EH (cell line): ENCODE data around the gene FOXK1.

Experiments
- DNase-seq: peaks from one replicate; pipeline ENCODE4 v3.0.0-alpha.2; 2015; ENCODE audit warnings: low read depth

FOXK1 gene

GRCh38 chr7:4745265-4745919, 63.3 kb downstream of the FOXK1 start:
- DNase-seq, result no peak

GRCh38 chr7:4745971-4746919, 64.2 kb downstream of the FOXK1 start:
- peak; percentile 79 for DNase-seq

GRCh38 chr7:4747013-4747412, 64.9 kb downstream of the FOXK1 start:
- no peak for DNase-seq

GRCh38 chr7:4747746-4748145, 65.7 kb downstream of the FOXK1 start:
- no peak for DNase-seq

GRCh38 chr7:4748231-4748681, 66.2 kb downstream of the FOXK1 start:
- no peak for DNase-seq

- no peak for DNase-seq
Observed at GRCh38 chr7:4749363-4749762, 67.3 kb downstream of the FOXK1 start.

- DNase-seq, result no peak
Observed at GRCh38 chr7:4749798-4750197, 67.7 kb downstream of the FOXK1 start.

GRCh38 chr7:4751398-4751947, 69.4 kb downstream of the FOXK1 start:
- no peak for DNase-seq

GRCh38 chr7:4753598-4754432, 71.7 kb downstream of the FOXK1 start:
- DNase-seq, result peak; percentile 58

GRCh38 chr7:4754433-4755010, 72.4 kb downstream of the FOXK1 start:
- no peak for DNase-seq

GRCh38 chr7:4755045-4755444, 73.0 kb downstream of the FOXK1 start:
- no peak for DNase-seq

GRCh38 chr7:4758111-4758510, 76.0 kb downstream of the FOXK1 start:
- DNase-seq, result no peak

GRCh38 chr7:4758791-4759190, 76.7 kb downstream of the FOXK1 start:
- no peak for DNase-seq

- DNase-seq, result no peak
Observed at GRCh38 chr7:4759211-4759610, 77.1 kb downstream of the FOXK1 start.

- no peak for DNase-seq
Observed at GRCh38 chr7:4760952-4761351, 78.9 kb downstream of the FOXK1 start.

GRCh38 chr7:4762121-4763055, 80.3 kb downstream of the FOXK1 start:
- no peak for DNase-seq

GRCh38 chr7:4763091-4763793, 81.1 kb downstream of the FOXK1 start:
- DNase-seq, result no peak

- DNase-seq, result no peak
Observed at GRCh38 chr7:4763794-4764185, 81.7 kb downstream of the FOXK1 start.

GRCh38 chr7:4764402-4765007, 82.4 kb downstream of the FOXK1 start:
- no peak for DNase-seq
